SH-SY5Y (cell line): ENCODE data around the gene SQSTM1.

Experiments
- GATA2 ChIP-seq: IDR thresholded peaks from 2 replicates; pipeline ENCODE4 v1.6.1; 2011; ENCODE audit warnings: mild to moderate bottlenecking, low read depth, low read length
- GATA3 ChIP-seq: IDR thresholded peaks from 2 replicates; pipeline ENCODE4 v1.6.1; 2011; ENCODE audit warnings: low read depth, mild to moderate bottlenecking, low read length, moderate library complexity

DNA sequence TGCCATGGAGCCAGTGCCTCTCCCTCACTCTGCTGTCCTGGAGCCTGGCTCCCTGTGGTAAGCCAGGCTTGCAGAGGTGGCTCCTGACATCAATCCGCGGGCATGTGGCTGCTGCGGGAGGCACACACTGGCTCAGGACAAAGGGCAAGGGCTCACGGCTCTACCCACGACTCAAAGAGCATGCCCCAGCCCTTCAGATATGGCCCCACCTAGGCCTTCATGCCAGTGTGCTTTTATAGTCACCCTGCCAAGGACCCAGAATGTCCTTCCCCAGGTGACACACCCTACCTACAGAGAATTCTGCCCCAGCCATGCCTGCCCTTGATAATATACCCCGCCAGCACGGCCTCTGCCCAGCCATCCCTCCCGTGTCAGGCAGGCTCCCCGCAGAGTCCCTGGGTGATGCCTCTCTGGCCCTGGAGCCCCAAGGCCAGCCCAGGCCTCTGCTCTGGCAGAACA is 15.6 kb upstream of the SQSTM1 start:
- TF ChIP-seq GATA3 (no peak), GATA2 (no peak)
